NCI-H526 (cell line): ENCODE measurements around the gene GMFB.
A peak's percentile ranks its signal among the peaks of the same experiment; 100 is the strongest.

ENCODE experiments used
- DNase-seq, 2 experiments: peaks; one replicate each; lab custom pipeline; 2025; lab: John Stamatoyannopoulos, UW

The GMFB gene

DNA sequence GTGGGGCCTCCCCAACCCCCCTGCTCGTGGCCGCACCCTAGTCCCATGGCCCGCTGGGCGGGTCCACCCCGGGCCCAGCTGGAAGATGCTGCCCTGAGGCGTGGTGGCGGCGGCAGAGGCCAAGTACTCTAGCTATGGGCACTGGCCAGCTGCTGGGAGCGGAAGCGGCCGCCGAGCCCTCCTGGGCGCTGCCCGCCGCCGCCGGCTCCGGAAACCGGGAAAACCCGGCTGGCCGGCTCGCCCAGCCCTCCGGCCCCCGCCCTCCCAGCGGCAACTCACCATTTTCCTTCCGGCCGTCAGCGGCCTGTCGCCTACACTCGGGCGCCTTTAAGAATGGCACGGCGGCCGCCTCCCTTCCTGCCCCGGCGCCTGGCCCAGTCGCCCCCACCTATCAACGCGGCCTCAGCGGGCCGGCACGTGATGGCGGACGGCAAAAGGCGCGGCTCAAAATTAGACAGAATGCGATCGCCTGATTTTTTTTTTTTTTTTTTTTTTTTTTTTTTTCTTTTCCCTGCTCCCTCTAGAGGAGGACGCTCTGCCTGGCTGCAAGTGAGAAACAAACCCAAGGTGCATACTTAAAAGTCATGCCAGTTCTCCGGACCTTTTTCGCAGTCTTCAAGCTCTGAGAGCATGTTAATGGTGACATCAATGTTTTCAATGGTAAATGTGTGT is at the start of gene GMFB:
GMFB (minus strand) TSS at position 335 of the 672 bp plus-strand sequence; CDS start at position 282, 53 bp downstream.
- peak; percentile 75 to 91 for DNase-seq

DNA sequence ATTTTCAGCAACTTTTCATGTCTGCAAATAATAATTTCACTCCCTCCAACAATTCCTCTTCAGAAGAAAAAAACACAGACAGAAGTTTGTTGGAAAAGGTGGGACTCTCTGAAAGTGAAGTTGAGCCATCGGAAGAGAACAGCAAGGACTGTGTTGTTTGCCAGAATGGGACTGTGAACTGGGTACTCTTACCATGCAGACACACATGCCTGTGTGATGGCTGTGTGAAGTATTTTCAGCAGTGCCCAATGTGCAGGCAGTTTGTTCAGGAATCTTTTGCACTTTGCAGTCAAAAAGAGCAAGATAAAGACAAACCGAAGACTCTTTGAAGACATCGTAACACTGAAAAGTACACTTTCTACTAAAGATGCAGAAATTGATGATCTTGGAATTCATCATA is 49.3 kb upstream of the GMFB start:
- no peak for DNase-seq

DNA sequence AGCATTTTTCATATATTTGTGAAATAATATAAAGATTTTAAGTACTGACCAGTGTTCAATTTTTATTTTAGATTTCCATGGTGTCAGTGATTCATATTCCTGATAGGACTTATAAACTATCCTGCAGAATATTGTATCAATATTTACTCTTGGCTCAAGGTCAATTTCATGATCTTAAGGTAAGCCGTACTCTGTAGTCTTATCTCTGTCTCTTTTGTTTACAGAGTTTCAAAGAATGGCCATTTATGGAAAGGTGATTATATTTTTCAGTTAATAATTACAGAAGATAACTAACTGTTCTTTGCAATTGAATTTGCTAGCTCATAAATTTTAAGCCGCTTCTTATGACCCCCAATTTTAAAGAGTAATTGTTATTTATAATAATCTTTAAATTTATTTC is 48.9 kb upstream of the GMFB start:
- no peak for DNase-seq

DNA sequence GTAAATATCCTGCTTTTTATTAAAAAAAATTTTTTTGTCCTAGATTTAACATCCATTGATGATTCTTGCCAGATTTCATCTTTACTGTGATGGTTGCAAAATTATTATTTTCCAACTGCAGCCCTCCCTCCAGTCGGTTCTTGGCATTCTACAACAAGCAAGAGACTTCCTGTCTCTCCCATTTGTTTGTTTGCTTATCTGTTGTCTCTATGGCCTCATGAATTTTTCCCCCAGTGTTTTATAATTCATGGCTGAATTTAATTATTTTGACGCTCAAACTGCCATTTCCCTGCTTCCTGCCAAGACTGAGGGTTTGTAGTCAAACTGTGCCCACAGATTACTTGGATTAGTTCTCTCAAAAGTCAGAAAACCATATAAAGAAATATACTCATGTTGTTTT is 46.9 kb upstream of the GMFB start:
- DNase-seq = no peak

DNA sequence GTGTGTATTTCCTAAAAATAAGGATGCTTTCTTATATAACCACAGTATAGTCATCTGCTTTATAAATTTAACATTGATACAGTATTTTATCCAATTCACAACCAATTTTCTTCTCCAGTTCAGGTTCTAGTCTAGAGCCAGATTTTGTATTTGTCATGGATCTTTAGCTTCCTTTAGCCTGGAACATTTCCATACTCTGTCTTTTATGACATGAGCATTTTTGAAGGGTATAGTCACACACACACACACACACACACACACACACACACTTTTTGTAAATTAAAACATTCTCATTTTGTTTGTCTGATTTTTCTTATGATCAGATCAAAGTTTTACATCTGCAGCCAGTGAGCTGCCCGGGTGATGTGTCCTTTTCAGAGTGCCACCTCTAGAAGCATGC is 46.3 kb upstream of the GMFB start:
- no peak for DNase-seq

DNA sequence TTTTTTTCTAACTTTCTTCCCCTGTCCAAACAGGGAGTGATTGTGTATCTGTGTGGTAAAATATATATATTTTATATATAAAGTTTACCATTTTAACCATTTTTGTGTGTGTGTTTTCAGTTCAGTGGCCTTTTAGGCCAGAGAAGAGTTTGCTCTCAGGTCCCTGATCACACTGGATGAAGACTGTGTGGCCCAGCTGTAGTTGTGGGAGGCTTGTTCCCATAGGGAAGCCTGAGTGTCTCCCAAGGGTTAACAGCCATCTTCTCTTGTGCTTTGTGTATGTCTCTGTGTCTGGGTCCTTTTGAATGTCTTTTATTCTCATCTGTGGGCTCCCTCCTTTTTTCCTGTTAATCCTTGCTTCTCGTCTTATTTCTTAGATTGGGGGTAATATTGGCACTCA is 44.3 kb upstream of the GMFB start:
- no peak for DNase-seq

DNA sequence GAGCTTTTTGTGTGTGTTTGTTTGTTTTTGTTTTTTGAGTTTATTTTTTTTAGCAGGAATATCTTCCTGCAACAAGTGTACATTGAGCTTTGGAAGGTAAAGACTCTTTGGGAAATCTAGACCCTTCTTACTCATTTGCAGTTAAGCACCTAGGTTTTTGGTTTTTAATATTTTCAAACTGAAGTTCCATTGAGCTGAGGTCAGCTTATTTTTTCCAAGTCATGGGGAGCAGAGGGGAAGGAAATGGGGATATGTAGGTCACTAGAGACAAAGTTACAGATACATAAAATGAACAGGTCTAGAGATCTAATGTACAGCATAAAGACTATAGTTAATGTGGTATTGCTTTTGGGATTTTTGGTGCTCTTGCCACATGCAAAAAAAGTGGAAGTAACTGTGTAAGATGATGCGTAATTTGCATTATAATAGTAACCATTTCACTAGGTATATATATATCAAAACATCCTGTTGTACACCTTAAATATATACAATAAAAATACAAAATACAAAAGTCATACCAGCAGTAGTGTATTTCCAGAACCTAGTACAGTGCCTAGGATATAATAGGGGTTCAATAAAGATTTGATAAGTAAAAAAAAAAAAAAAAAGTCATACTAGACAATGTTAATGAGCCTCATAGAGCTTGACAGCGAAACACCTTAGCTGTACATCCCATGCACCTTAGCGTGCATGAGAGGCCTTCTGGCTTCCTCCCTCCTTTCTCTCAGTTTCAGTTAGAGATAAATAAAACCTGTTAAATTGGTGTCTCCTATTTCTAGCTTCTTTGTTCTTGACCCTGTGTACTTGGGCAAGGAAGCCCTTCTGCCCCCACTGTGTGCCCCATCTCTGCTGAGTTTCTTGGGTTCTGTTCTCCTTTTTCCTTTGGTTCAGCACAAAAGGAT is 43.6 kb upstream of the GMFB start:
- no peak for DNase-seq

DNA sequence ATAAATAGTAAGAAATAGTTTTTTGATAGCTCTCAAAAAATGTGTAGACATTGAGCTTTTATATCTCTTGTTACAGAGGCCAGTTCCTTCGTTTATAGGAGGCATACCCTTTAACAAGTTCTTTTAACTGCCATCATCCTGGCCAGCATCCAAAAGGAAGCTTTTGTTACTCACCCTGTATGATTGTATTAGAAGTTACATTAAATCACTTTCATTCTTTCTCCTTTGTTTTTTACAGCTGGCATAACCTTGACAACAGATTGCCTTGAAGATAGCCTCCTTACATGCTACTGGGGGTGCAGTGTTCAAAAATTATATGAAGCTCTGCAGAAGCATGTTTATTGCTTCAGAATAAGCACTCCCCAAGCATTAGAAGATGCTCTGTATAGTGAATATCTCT is 41.0 kb upstream of the GMFB start:
- DNase-seq = no peak

DNA sequence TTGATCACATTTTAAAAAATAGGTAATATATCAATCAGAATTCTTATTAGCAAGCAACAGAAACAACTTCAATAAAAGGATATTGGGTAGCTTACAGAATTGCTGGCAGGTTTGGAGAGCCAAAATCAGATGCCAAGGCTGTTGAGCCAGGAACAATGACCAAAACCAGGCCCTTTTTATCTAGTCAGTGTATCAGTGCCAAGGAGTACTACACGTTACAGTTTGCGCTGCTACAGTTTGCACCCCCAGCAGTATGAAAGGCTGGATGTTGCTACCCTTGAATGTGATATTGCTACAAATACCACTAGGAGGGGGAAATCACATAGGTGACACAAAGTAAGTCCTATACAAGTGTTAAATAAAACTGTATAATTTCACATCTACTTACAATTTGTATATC is 40.2 kb upstream of the GMFB start:
- DNase-seq = no peak

DNA sequence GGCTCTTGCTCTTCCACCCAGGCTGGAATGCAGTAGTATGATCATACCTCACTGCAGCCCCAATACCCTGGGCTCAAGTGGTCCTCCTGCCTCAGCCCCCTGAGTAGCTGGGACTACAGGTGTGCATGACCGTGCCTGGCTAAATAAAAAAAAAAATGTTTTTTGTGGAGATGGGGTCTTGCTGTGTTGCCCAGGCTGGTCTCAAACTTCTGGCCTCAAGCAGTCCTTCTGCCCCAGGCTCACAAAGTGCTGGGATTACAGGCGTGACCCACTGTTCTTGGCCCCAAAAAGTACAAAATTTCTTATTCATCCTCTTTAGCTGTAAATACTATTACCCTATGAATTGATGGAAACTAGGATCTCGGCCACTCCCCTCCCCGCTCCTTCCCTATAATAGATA is 35.6 kb upstream of the GMFB start:
- DNase-seq = no peak

DNA sequence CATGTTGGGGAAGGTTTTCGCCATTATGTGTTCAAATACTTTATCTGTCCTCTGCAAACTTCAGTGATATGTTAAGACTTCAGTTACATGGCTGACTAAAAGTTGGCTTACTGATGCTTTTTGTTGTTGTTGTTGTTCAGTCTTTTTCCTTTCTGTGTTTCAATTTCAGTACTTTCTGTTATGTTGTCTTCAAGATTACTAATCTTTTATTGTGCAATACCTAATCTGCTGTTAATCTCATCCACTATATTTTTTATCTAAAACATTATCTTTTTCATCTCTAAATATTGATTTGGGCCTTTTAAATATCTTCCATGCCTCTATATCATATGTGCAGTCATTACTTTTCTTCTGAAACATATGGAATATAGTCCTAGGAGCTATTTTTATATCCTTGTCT is 27.9 kb upstream of the GMFB start:
- DNase-seq = no peak

DNA sequence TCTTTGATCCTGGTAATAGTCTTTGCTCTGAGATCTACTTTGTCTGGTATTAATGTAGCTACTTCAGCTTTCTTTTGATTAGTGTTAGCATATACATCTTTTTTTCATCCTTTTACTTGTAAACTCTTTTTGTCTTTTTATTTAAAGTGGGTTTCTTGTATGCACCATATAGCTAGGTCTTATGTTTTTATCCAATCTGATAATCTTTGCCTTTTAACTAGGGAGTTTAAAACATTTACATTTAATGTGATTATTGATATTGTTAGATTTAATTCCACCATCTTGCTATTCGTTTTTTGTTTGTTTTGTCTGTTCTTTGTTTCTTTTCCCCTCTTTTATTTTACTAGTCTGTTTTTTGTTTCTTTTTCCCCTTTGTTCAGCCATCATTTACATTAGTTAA is 26.9 kb upstream of the GMFB start:
- DNase-seq = no peak

DNA sequence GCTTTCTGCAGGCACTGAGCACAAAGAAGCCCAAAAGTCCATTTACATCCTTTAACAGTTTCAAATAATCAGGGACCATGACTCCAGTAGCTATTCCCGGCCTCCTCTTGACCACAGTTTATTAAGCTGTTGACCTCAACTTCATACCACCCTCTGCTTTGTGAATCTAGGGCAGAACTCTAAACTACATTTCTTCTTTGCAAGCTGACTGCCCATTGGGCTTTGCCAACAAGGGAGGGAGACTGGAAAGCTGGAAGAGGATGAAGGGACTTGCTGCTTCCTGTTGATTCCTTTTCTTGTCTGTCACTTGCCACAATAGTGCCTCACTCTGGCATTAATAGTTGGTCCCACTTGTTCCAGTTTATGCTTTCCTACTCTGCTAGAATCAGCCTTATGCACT is 23.6 kb upstream of the GMFB start:
- DNase-seq = no peak

DNA sequence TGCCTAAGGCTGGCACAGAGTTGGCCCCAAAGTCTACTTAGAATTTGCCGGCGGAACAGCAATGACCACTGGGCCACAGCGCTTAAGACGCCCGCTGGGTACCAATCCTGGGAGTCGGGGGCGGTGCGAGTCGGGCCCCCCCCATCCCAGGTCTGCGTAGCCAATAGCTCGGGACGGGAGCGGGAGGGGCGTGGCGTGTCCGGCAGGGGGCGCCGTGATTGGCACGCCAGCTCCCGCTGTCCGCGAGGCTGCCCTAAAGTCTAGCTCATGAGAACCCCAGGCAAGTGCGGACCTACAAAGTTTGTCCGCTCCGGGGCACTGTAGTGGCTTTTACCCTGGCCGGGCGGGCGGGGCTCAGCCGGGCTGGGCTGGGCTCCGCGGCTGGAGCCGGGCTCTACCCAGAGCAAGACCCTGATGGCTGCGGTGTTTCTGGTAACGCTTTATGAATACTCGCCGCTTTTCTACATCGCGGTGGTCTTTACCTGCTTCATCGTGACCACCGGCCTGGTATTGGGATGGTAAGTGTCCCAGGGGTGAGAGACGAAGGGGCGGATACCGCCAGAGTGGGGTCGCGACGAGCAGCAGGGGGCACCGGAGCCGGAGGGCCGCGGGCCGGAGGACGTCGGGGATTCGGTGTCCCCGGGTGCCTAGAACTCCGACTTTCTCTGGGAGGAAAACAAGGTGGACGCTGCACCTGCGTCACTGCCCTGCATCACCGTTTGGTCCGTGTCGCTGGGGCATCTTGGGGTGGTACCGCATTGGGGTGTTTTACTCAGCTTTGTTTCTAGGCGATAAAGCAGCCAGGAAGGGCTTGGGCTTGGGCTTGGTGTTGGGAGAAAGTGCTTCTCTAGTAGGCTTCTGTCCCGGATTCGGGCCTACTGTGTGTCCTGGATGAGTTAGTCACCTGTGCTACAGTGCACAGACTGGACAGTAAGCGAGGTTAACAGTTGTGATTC is 21.0 kb upstream of the GMFB start, which contains the start of gene CGRRF1:
CGRRF1 (plus strand) TSS at position 361 of the 956 bp plus-strand sequence; CDS start at position 415, 54 bp downstream.
- peak; percentile 93 to 98 for DNase-seq

DNA sequence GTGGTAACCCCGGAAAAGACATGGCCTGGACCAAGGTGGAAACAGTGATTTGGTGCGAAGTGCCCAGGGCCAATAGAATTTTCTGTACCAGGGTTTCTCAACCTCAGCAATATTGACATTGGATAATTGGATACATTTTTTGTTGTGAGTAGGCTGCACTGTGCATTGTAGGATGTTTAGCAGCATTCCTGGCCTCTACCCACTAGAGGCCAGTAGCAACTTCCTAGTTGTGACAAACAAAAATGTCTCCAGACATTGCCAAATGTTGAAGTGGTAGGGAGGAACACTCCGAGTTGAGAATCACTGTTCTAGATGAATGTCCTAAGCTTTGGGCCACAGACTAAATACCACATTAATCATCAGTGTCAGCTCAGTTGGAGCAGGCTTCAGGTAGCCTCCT is 14.7 kb upstream of the GMFB start:
- no peak for DNase-seq

DNA sequence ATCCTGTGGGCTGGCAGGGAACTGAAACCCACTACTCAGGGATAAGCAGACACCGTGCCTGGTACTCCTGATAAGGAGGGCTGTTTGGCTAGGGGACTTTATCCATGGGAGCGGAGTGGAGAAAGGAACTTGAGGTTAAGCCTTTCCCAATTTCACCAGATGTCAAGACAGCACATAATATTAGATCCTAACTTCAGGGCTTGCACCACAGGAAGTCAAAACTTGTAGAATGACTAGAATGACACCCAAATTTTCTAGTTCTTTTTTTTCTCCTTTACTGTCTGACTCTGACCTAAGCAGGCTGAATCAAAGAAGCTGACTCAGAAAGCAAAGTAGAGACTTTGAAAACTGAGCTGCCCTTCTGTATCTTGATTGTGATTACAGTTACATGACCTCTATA is 13.8 kb upstream of the GMFB start:
- no peak for DNase-seq

DNA sequence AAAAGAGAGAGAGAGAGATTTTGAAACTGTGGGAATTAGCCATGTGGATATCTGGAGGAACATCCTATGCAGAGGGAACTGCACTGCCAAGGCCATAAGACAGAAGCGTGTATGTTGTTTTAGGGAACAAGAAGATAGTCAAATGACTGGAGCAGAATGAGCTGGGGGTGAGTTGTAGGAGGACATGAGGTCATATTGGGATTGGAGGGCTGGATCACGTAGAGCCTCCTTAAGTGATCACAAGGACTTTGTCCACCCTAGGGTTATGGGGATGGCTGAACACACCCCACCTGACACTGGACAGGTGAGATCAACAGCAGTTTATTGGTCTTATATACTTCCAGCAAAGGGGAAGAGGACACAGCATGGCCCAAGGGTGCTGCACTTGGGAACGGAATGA is 12.7 kb upstream of the GMFB start:
- no peak for DNase-seq

DNA sequence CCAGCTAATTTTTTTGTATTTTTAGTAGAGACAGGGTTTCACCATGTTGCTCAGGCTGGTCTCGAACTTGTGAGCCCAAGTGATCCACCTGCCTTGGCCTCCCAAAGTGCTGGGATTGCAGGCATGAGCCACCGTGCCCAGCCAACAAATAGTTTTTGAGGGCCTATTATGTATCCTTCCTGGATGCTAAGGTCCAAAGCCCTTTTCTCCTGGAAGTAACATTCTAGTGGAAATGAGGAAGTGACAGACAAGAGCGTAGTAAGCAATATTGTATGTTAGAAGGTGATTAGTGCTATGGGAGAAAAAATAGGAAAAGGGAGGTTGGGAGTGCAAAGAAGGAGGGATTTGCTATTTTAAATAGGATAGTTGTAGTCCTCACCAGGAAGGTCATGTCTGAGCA is 12.0 kb upstream of the GMFB start:
- no peak for DNase-seq

DNA sequence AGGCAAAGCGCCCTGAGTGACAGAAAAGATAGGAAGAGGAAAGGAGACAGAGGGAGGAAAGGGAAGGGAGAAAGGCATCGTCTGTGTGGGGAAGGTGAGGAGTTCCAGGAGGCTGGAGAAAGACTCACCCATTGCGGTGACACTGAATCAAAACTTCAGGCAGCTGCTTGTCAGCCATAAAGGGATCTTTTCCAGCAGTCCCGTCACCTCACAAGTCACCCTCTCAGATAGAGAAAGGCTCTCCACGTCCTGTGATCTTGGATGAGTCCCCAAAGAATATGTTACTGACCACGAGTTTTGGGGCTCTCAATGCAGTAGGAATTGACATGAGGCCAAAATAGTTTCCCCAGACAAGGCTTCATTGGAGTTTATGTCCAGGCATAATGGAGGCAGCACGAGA is 9.8 kb upstream of the GMFB start:
- no peak for DNase-seq

DNA sequence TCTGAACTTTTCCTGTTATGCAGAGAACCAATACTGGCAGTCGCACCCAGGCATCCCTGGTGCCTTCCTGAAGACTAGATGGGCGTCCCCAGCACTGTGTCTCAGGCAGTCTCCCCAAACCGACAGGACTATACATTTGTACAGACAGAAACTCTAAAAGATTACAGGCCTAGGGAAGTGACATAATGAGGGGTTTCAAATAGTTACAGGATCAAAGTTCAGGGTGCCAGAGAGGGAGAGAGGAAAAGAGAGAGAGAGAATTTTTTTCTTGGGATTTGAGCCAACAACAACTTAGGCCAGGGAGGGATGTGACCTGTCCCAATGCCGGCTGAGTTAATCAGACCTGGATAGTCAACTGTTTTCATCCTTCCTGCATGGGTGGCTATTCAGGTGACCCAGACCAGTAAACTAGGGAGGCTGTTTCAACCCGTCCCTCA is 9.3 kb upstream of the GMFB start:
- no peak for DNase-seq

DNA sequence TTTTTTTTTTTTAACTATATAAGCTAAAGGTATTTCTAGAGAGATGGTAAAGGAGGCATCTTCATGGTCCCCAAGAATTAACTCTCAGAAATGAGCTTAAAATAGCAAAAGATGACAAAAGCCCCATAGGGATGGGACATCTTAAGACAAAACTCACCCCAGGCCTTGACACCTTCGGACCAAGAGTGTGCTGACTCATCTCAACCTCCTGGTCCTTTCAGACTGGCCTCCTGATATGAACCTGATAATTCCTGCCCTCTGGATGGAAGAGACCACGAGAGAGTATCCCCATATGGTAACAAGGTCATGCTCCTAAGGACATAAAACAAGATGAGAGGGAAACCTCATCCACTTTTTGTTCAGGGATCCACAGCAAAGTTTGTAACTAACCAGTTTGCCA is 8.4 kb upstream of the GMFB start:
- DNase-seq = no peak

DNA sequence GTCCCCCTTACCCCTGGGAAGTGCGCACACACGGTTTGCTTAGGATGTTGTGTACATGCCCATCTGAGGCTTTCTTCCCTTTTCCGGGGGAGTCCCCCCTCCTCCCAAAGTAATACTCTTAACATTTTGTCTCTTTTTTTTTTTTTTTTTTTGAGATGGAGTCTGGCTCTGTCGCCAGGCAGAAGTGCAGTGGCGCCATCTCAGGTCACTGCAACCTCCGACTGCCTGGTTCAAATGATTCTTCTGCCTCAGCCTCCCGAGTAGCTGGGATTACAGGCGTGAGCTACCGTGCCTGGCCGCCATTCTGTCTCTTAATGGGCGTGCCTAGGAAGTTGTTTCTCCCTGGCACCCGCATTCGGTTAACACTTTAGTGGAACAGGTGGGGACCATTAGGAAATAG is 4.5 kb upstream of the GMFB start:
- DNase-seq = no peak
